Measurements from ENCODE around the gene KLHL35.

The KLHL35 gene

GRCh38 chr11:75453916-75454655 is 21.1 kb upstream of the KLHL35 start:
- TF ChIP-seq CTCF (IDR thresholded peaks at IDR 0.05) (no peak), ZFX (IDR thresholded peaks at IDR 0.05; ENCODE audit: borderline replicate concordance) (no peak)
- H3K27ac ChIP-seq, result no peak overlapping the region

- TF ChIP-seq ZFX (IDR thresholded peaks at IDR 0.05; ENCODE audit: borderline replicate concordance) (no peak), CTCF (IDR thresholded peaks at IDR 0.05) (peak; percentile 81)
- no peak overlapping the region for H3K27ac ChIP-seq
These were observed 18.1 kb upstream of the KLHL35 start for GRCh38 chr11:75450826-75451821.

- no peak for TF ChIP-seq ZFX (IDR thresholded peaks at IDR 0.05; ENCODE audit: borderline replicate concordance)
- no peak for TF ChIP-seq CTCF (IDR thresholded peaks at IDR 0.05)
- H3K27ac ChIP-seq, result no peak overlapping the region
These were observed 17.2 kb upstream of the KLHL35 start for GRCh38 chr11:75450236-75450635.

GRCh38 chr11:75449776-75450175 is 16.8 kb upstream of the KLHL35 start:
- no peak for TF ChIP-seq ZFX (IDR thresholded peaks at IDR 0.05; ENCODE audit: borderline replicate concordance)
- TF ChIP-seq CTCF (IDR thresholded peaks at IDR 0.05), result no peak
- H3K27ac ChIP-seq, result no peak overlapping the region

- no peak overlapping the region for H3K27ac ChIP-seq
- TF ChIP-seq ZFX (IDR thresholded peaks at IDR 0.05; ENCODE audit: borderline replicate concordance), result no peak
- TF ChIP-seq CTCF (IDR thresholded peaks at IDR 0.05), result no peak
These were observed 16.3 kb upstream of the KLHL35 start for GRCh38 chr11:75449271-75449670.

- no peak for TF ChIP-seq CTCF (IDR thresholded peaks at IDR 0.05)
These were observed 14.4 kb upstream of the KLHL35 start for GRCh38 chr11:75447415-75447814.

More at GRCh38 chr11:75447415-75447814, 14.4 kb upstream of the KLHL35 start:
- no peak overlapping the region for H3K27ac ChIP-seq
